Stimulated activated CD8-positive, alpha-beta memory T cell treated with anti-CD3 and anti-CD28 coated beads, Interleukin-2, amount 100 ng/mL, for 48 hours (primary cell): ENCODE measurements around the gene FARP2.
"Not testable (repeated sequence)": the region's sequence is repeated elsewhere in the genome, so short reads cannot be mapped to it uniquely, and the experiment has no call there.

Experiments
- DNase-seq, 2 donors: peaks; one replicate each; pipeline ENCODE4 v3.0.0-alpha.2; 2020; ENCODE audit warnings: low read depth in 2 of 2

The FARP2 gene

GRCh38 chr2:241412144-241412543, 56.1 kb downstream of the FARP2 start:
- peak in 1 of 2 donors; percentile 2 for DNase-seq

DNA sequence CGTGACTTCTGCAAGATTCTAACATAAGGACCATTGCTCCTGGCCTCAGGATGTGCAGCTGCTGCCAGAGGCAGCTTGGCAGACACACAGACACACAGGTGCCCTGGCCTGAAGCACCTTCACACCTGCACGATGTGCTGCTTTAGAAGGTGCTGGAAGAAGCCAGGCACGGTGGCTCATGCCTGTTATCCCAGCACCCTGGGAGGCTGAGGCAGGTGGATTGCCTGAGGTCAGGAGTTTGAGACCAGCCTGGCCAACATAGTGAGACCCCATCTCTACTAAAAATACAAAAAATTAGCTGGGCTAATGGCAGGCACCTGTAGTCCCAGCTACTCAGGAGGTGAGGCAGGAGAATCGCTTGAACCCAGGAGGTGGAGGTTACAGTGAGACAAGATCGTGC, 57.4 kb downstream of the FARP2 start:
- DNase-seq: not testable (repeated sequence)

DNA sequence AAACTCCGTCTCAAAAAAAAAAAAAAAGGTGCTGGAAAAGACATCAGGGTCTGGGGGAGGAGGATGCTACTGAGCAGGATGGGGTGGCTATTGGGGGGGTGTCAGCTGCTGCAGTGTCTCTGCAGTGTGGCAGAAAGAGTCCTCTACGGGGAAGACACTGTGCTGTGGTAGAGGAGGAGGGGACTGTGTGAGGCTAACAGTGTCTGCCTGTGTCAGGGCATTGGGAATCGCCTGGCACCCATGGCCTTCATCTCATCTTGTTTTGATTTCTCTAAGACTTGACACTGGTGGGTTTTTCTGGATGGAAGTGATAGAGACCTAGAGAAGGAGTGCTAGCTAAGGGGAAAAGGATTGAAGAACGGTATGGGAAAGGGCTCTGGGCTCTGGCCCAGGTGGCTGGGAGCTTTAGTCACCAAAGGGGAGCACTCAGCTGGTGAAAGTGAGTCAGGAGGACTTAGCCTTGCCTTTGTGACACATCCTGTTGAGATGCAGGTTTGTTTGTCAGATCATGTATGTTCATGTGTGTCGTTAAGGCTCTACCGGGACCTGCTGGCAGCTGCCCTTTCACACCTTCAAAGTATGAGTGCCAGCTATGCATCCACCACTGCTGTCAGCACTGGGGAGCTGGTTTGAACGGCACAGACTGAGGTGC, 58.0 kb downstream of the FARP2 start:
- no peak for DNase-seq

GRCh38 chr2:241415196-241415595, 59.1 kb downstream of the FARP2 start:
- DNase-seq: no peak

DNA sequence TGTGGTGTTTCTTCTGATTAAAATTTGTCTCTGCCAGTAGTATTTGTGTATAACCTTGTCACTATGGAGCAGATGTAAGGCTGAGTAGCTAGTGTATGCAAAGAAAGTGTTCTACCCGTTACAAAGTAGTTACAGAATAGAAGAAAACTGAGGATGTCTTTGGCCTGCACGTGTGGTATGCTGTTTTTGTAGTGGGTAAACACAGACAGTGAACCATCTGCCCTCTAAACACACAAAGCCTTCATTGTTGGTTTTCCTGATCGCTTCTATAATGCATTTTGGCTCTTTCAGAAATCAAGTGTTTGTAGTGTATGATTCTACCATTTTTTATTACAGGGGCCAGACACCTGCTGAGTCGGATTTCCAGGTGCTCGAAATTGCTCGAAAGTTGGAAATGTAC, 61.5 kb downstream of the FARP2 start:
- DNase-seq: no peak

DNA sequence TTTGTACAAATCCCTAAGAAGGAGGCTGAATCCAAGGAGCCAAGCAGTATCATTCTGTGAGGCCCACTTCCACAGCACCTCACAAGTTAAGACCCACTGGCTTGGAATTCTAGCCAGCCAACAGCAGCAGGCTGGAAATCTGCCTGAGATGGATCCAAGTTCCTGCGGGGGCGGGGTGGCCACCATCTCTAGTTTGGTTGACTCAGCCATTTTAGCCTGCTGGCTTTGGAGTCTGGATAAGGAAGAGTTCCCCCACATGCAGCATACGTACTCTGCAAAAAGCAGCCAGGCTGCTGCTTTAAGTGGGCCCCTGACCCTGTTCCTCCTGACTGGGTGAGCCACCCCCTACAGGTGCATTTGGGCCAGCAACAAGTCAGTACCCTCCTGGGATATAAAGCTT, 65.2 kb downstream of the FARP2 start:
- no peak for DNase-seq

- DNase-seq: not testable (repeated sequence)
These were observed 65.9 kb downstream of the FARP2 start for GRCh38 chr2:241421942-241422341.

DNA sequence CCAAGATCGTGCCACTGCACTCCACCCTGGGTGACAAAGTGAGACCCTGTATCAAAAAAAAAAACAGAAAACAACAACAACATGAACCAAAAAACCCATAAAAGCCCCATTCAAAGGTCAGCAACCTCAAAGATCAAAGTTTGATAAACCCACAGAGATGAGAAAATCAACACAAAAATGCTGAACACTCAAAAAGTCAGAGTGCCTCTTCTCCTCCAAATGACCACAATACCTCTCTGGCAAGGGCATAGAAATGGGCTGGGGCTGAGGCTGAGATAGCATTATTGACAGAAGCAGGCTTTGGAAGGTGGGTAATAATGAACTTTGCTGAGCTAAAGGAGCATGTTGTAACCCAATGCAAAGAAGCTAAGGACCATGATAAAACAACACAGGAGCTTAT, 66.3 kb downstream of the FARP2 start:
- DNase-seq: no peak

DNA sequence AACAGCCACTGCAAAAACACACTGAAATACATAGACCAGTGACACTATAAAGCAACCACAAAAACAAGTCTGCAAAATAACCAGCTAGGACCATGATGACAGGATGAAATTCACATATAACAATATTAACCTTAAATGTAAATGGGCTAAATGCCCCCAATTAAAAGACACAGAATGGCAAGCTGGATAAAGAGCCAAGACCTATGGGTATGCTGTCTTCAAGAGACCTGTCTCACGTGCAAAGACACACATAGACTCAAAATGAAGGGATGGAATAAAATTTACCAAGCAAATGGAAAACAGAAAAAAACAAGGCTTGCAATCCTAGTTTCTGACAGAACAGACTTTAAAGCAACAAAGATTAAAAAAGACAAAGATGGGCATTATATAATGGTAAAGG, 67.4 kb downstream of the FARP2 start:
- DNase-seq: not testable (repeated sequence)

DNA sequence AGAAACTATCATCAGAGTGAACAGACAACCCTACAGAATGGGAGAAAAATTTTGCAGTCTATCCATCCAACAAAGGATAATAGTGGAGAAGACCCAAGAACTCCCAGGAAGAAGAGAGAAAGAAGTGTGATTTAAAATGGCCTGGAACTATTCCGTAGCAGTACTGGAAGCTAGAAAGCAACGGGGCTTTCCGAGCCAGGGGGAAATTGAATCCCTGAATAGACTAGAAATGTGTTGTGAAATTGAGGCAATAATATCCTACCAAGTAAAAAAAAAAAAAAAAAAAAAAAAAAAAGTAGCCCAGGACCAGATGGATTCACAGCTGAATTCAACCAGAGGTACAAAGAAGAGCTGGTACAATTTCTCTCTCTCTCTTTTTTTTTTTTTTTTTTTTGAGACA, 69.3 kb downstream of the FARP2 start:
- no peak for DNase-seq

GRCh38 chr2:241430178-241430577, 74.1 kb downstream of the FARP2 start:
- DNase-seq: no peak

- DNase-seq: no peak
These were observed 76.9 kb downstream of the FARP2 start for GRCh38 chr2:241432824-241433448.

- no peak for DNase-seq
These were observed 81.1 kb downstream of the FARP2 start for GRCh38 chr2:241437179-241437578.

GRCh38 chr2:241441492-241441891, 85.4 kb downstream of the FARP2 start:
- no peak for DNase-seq

DNA sequence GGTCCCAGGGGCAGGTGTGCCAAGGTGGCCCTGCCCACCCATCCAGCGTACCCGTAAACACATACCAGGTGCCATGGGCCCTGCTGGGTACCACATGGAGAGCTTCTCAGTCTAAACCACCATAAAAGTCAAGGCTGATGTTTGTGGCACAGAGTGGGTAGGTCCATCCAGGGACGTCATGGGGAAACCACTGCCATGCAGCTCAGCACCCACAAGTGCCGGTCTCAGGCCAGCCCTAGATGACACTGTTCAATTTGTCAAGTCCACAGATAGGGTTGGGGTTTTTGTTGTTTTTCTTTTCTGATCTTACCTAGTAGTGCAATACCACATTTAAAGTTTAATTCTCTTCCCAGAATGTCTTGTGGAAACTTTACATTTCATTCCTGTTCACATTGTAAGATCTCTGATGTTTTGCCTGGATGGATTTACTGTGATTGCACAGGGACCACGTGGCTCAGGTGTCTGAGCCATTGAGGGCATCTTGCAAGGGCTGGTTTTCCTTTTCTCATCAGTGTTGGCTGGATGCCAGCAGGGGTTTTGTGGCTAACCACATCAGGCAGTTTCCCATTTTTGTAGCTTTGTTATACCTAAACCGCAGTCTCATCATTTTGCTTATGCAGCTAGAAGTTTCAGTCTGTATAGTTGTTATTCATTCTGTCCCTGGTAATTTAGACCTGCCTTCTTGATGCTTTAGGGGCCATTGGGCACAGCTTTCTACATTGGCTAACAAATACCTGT, 87.6 kb downstream of the FARP2 start:
- DNase-seq: peak; percentile 83 to 92

GRCh38 chr2:241445426-241445825, 89.3 kb downstream of the FARP2 start:
- no peak for DNase-seq

DNA sequence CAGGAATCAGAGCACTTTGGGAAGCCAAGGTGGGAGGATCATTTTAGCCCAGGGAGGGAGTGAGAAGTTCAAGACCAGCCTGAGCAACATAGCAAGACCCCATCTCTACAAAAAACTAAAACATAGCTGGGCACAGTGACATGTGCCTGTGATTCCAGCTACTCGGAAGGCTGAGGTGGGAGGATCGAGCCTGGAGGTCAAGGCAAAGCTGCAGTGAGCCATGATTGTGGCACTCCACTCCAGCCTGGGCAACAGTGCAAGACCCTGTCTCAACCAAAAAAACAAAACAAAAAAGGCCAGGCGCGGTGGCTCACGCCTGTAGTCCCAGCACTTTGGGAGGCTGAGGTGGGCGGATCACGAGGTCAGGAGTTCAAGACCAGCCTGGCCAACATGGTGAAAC, 94.0 kb downstream of the FARP2 start:
- DNase-seq: not testable (repeated sequence)

- no peak for DNase-seq
These were observed 95.9 kb downstream of the FARP2 start for GRCh38 chr2:241451840-241452506.

DNA sequence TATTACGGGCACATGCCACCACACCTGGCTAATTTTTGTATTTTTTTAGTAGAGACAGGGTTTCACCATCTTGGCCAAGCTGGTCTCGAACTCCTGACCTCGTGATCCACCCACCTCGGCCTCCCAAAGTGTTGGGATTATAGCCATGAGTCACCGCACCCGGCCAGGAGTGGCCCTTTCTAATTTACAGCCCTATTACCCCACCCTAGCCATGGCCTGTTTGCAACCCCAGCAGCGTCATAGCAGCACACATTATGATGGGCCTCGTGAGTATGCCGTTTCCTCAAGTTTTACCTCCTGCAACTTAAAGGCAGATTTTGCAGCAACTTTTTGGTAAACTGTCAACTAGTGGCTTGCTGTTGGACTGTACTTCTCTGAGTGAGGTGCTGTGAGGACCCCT, 97.8 kb downstream of the FARP2 start:
- DNase-seq: not testable (repeated sequence)

DNA sequence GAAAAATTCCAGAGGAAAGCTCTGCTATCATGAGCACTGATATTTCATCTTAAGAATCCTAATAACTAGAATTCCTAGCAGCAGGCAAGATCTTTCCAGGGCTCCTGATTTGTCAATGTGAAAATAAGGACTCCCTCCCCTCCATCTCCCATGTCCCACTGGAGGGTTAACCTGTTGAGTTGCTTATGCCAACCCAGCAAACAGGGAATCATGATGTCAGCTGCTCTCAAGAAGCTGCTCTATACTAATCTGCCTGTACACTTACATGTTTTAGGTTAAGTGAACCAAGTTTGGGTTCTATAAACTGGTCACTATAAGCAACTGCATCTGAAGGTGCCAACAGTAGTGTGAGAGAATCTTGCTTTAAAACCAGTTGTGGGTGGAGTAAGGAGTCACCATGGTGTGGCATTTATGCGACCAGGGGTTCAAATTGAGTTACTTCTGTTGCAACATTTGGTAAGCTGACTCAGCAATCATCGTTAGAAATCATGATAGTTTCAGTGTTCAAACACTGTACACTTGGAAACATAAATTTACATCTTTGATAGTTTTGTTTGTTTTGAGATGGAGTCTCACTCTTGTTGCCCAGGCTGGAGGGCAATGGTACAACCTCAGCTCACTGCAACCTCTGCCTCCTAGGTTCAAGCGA, 98.9 kb downstream of the FARP2 start:
- no peak for DNase-seq

DNA sequence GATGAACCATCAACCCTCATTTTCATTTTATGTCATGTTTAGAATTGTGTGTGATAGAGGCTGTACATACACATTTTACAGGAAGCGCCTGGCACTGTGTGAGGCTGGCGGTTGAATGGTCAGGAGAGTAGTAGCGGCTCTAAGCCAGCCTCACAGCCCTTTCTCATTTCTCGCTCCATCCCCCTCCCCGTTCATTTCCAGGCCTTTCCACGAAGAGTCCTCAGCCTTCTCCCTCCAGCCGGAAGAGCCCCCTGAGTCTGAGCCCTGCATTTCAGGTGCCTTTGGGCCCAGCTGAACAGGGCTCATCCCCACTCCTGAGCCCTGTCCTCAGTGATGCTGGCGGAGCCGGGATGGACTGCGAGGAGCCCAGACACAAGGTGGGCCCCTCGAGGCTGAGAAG, 100.5 kb downstream of the FARP2 start:
- no peak for DNase-seq

GRCh38 chr2:241458687-241459086, 102.6 kb downstream of the FARP2 start:
- no peak for DNase-seq
